ENCODE data around the gene PRPF39. TPM values are rescaled to one million over a fixed set of nuclear protein-coding genes. Genes with fewer than 3 reads are reported as not detected.
"Not testable (repeated sequence)": the region's sequence is repeated elsewhere in the genome, so short reads cannot be mapped to it uniquely, and the experiment has no call there.

The PRPF39 gene
- total RNA-seq, 5 donors from 2014 or later (not counting 1 experiment from before 2014, with no cell fraction given) = 54.4 to 62.5 (median 56.9) TPM

DNA sequence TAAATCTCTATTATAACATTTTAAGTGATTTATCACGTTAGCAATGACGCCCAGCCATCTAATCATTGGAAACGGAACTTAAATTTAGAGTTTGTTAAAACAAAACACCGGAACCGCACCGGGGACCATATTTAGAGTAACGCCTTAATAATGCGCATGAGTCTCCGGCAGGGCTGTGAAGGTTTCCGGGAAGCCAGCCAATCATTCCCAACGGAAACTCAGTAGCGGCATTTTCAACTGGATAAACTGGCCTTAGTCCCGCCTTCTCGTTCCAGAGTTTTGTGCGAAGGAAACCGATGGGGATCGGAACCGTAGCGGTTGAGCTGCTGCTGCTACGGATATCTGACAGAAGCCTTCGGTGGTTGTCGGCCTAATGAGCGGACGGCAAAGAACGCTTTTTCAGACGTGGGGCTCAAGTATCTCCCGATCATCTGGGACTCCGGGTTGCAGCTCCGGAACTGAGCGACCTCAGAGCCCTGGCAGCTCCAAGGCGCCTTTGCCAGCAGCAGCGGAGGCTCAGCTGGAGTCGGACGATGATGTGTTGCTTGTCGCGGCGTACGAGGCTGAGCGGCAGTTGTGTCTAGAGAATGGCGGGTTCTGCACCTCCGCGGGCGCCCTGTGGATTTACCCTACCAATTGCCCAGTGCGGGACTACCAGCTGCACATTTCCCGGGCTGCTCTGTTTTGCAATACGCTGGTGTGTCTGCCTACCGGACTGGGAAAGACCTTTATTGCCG is 51.9 kb downstream of the PRPF39 start, which contains the start of gene FANCM:
FANCM (plus strand) TSS at position 272 of the 737 bp plus-strand sequence; CDS start at position 374, 102 bp downstream.
- peaks cover 19 to 29% of the 10 kb centered on the region in 2 experiments for H3K4me1 ChIP-seq (ENCODE audit: control insufficient read depth in 1 of 2, extremely low read depth in 1 of 2, insufficient read depth in 2 of 2, low read length in 2 of 2)
- no peaks in the 10 kb centered on the region for H3K27me3 ChIP-seq (replicated peaks in 1 of 2; ENCODE audit: control insufficient read depth in 2 of 2, extremely low read depth in 1 of 2, insufficient read depth in 2 of 2, low read length in 1 of 2)
- ATAC-seq (replicated peaks in 1 of 4) (peak; percentile 53 to 61 (median 55)), DNase-seq (peak; percentile 60 to 96 (median 85))
- H3K4me3 Mint-ChIP-seq = peak within 1 kb of the TSS; percentile 96 to 99 (median 98)
- no peaks in the 10 kb centered on the region for H3K9me3 Mint-ChIP-seq
- CTCF ChIA-PET = interaction anchor here (0.6 to 2.7 kb wide), 4 partner anchors 11 to 178 kb away, joined by 4 to 16 read pairs (median 6); partner anchors contain the start of genes KLHL28 (in 1 of the 2), MIS18BP1 (in 1 of the 2) and TOGARAM1 (in 1 of the 2)
- H3K4me1 Mint-ChIP-seq = peaks cover 52 to 54% (median 53%) of the 10 kb centered on the region in 3 donors
- peak within 1 kb of the TSS; percentile 97 to 99 for H3K27ac Mint-ChIP-seq
- POLR2A ChIA-PET = interaction anchor here (0.5 to 1.2 kb wide), 4 partner anchors 16 to 239 kb away, joined by 3 to 6 read pairs (median 4); partner anchors contain the start of genes KLHL28 (in 1 of the 2), MIS18BP1 (in 1 of the 2) and TOGARAM1 (in 1 of the 2)
- H3K9me3 ChIP-seq = no peaks in the 10 kb centered on the region
- H3K4me3 ChIP-seq (ENCODE audit: control insufficient read depth in 1 of 2, extremely low read depth in 1 of 2, low read length in 1 of 2) = peak within 1 kb of the TSS; percentile 76 to 94
- H3K27me3 Mint-ChIP-seq = no peaks in the 10 kb centered on the region
- under 1% methylated on average over 45 of the region's 48 CpGs for WGBS (ENCODE audit: insufficient coverage)
- peak within 1 kb of the TSS; percentile 92 for H3K27ac ChIP-seq (ENCODE audit: low read length)
- no peaks in the 10 kb centered on the region for H3K36me3 ChIP-seq (ENCODE audit: control insufficient read depth in 2 of 2, extremely low read depth in 1 of 2, insufficient read depth in 1 of 2, low read length in 1 of 2)
- no peaks in the 10 kb centered on the region for H3K36me3 Mint-ChIP-seq

DNA sequence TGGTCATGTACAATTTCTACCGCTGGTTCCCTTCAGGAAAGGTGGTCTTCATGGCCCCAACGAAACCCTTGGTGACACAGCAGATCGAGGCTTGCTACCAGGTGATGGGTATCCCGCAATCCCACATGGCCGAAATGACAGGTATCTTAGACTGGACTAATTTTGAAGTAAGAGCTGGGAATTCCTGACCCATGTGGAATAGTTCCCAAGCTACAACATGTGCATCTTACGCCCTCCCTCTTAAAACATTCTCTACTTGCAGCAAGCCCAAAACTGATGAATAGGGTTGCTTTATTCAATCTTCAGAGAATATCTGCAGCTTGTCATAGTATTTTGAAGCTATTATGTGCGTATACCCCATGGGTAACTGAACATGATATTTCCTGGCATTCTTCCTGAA is 52.5 kb downstream of the PRPF39 start:
- no peaks in the 10 kb centered on the region for H3K9me3 ChIP-seq
- H3K4me1 ChIP-seq (ENCODE audit: control insufficient read depth in 1 of 2, extremely low read depth in 1 of 2, insufficient read depth in 2 of 2, low read length in 2 of 2) = peaks cover 17 to 29% of the 10 kb centered on the region in 2 experiments
- Mint-ChIP-seq H3K4me1 (peaks cover 49 to 53% (median 51%) of the 10 kb centered on the region in 3 donors), H3K4me3 (peak overlapping the region; percentile 96 to 99 (median 98)), H3K9me3 (no peaks in the 10 kb centered on the region), H3K36me3 (no peaks in the 10 kb centered on the region), H3K27me3 (no peaks in the 10 kb centered on the region), H3K27ac (peak overlapping the region; percentile 97 to 99)
- WGBS (ENCODE audit: insufficient coverage) = 3% methylated on average over 5 of the region's 7 CpGs
- no peak for DNase-seq
- ChIA-PET POLR2A (interaction anchor here (0.5 to 0.8 kb wide), 2 partner anchors 15 to 116 kb away, joined by 3 to 4 read pairs; partner anchors contain the start of gene MIS18BP1 (in 1 of the 2)), CTCF (interaction anchor here (0.6 to 2.7 kb wide), 4 partner anchors 11 to 174 kb away, joined by 3 to 16 read pairs (median 6); partner anchors contain the start of genes KLHL28 (in 1 of the 2), MIS18BP1 (in 1 of the 2), PRPF39 (in 1 of the 2) and TOGARAM1 (in 1 of the 2))
- peak overlapping the region; percentile 76 to 94 for H3K4me3 ChIP-seq (ENCODE audit: control insufficient read depth in 1 of 2, extremely low read depth in 1 of 2, low read length in 1 of 2)
- no peaks in the 10 kb centered on the region for H3K36me3 ChIP-seq (ENCODE audit: control insufficient read depth in 2 of 2, extremely low read depth in 1 of 2, insufficient read depth in 1 of 2, low read length in 1 of 2)
- H3K27ac ChIP-seq (ENCODE audit: low read length) = no peak overlapping the region
- no peaks in the 10 kb centered on the region for H3K27me3 ChIP-seq (replicated peaks in 1 of 2; ENCODE audit: control insufficient read depth in 2 of 2, extremely low read depth in 1 of 2, insufficient read depth in 2 of 2, low read length in 1 of 2)
- ATAC-seq (replicated peaks in 1 of 4) = no peak

DNA sequence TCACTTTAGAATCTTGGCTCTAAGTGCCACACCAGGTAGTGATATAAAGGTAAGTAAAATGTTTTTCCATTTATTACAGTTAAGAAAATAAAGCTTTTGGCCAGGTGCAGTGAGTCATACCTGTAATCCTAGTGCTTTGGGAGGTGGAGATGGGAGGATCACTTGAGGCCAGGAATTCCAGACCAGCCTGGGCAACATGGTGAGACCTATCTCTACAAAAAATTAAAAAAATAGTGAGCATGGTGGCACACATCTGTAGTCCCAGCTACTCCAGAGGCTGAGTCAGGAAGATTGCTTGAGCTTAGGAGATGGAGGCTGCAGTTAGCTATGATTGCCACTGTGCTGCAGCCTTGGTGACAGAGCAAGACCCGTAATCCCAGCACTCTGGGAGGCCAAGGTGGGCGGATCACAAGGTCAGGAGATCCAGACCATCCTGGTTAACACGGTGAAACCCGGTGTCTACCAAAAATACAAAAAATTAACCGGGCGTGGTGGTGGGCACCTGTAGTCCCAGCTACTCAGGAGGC is 56.8 kb downstream of the PRPF39 start:
- DNase-seq = no peak
- H3K4me1 ChIP-seq (ENCODE audit: control insufficient read depth in 1 of 2, extremely low read depth in 1 of 2, insufficient read depth in 2 of 2, low read length in 2 of 2) = peaks cover 7 to 22% of the 10 kb centered on the region in 2 experiments
- Mint-ChIP-seq H3K9me3 (no peaks in the 10 kb centered on the region), H3K4me3 (no peak overlapping the region), H3K27ac (no peak overlapping the region), H3K4me1 (peaks cover 31 to 35% (median 32%) of the 10 kb centered on the region in 3 donors), H3K27me3 (no peaks in the 10 kb centered on the region), H3K36me3 (peaks cover 13% of the 10 kb centered on the region)
- H3K36me3 ChIP-seq (ENCODE audit: control insufficient read depth in 2 of 2, extremely low read depth in 1 of 2, insufficient read depth in 1 of 2, low read length in 1 of 2) = no peaks in the 10 kb centered on the region
- WGBS (ENCODE audit: insufficient coverage) = 96% methylated on average over 4 of the region's 6 CpGs
- no peaks in the 10 kb centered on the region for H3K9me3 ChIP-seq
- no peak overlapping the region for H3K27ac ChIP-seq (ENCODE audit: low read length)
- no peak for ATAC-seq (replicated peaks in 1 of 4)
- no peaks in the 10 kb centered on the region for H3K27me3 ChIP-seq (replicated peaks in 1 of 2; ENCODE audit: control insufficient read depth in 2 of 2, extremely low read depth in 1 of 2, insufficient read depth in 2 of 2, low read length in 1 of 2)
- no peak overlapping the region for H3K4me3 ChIP-seq (ENCODE audit: control insufficient read depth in 1 of 2, extremely low read depth in 1 of 2, low read length in 1 of 2)
- ChIA-PET CTCF (interaction anchor here in 1 of 2 donors (0.7 kb wide), 1 partner anchor 102 kb away, joined by 3 read pairs; no protein-coding TSS in a partner anchor), POLR2A (interaction anchor here in 1 of 2 donors (0.6 kb wide), 1 partner anchor 8 kb away, joined by 4 read pairs; no protein-coding TSS in a partner anchor)

DNA sequence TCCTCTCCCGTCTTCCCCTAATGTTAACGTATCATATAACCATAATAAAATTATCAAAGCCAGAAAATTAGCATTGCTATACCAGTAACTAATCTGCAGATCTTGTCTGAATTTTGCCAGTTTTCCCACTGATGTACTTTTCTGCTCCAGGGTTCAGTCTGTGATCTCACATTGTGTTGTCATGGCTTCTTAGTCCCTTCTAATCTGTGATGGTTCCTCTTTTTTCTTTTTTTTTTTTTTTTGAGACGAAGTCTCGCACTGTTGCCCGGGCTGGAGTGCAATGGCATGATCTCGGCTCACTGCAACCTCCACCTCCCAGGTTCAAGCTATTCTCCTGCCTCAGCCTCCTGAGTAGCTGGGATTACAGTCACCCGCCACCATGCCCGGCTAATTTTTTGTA is 58.2 kb downstream of the PRPF39 start:
- H3K4me3 Mint-ChIP-seq, POLR2A ChIA-PET: not testable (repeated sequence)
- WGBS (ENCODE audit: insufficient coverage) = 100% methylated on average over 1 of the region's 8 CpGs

DNA sequence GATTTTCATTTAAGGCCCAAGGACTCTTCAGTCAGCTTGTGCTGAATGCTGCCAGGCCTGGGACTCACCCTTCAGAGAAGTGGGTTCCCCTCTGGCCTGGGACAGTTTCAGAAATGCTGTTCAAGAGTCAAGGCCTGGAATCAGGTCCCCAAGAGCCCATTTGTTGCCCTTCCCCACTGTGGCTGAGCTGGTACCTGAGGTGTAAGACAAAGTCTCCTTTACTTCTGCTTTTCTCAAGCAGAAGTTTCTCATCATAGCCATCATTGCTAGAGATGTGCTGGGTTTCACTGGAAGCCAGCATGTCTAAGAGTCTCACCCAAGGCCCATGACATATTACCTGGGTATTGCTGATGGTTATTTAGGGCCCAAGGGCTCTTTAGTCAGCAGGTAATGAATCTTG is 60.7 kb downstream of the PRPF39 start:
- CTCF ChIA-PET = no interaction called here

More for the DNA sequence above, 58.2 kb downstream of the PRPF39 start:
- Mint-ChIP-seq H3K36me3 (peaks cover 13% of the 10 kb centered on the region), H3K4me1 (peaks cover 19 to 23% (median 21%) of the 10 kb centered on the region in 3 donors)
- H3K4me3 ChIP-seq (ENCODE audit: control insufficient read depth in 1 of 2, extremely low read depth in 1 of 2, low read length in 1 of 2); DNase-seq; H3K27ac Mint-ChIP-seq; H3K36me3 ChIP-seq (ENCODE audit: control insufficient read depth in 2 of 2, extremely low read depth in 1 of 2, insufficient read depth in 1 of 2, low read length in 1 of 2); H3K9me3 ChIP-seq; H3K9me3 Mint-ChIP-seq; ATAC-seq (replicated peaks in 1 of 4); H3K27ac ChIP-seq (ENCODE audit: low read length); H3K27me3 Mint-ChIP-seq; H3K27me3 ChIP-seq (replicated peaks in 1 of 2; ENCODE audit: control insufficient read depth in 2 of 2, extremely low read depth in 1 of 2, insufficient read depth in 2 of 2, low read length in 1 of 2): not testable (repeated sequence)
- CTCF ChIA-PET = interaction anchor here in 1 of 2 donors (0.7 kb wide), 1 partner anchor 16 kb away, joined by 4 read pairs; no protein-coding TSS in a partner anchor
- peaks cover 0 to 13% of the 10 kb centered on the region in 2 experiments for H3K4me1 ChIP-seq (ENCODE audit: control insufficient read depth in 1 of 2, extremely low read depth in 1 of 2, insufficient read depth in 2 of 2, low read length in 2 of 2)

DNA sequence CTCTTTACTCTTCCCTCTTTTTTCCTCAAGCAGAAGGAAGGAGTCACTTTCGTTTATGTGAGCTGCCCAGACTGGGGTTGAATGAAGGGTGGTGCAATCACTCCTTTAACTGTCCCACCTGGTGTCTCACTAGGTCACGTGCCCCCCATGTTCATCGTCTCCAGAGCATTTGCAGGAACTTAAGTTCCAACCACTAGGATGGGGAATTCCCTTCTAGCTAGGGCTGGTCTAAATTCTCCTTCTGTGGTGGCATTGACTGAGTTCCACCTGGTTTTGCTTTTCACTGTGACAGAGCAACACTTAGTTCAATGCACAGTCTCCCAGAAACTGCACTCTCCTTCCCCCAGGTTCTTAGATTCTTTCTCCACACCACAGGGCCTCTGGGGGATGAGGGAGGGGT is 61.3 kb downstream of the PRPF39 start:
- Histone ChIP-seq H3K4me1 (ENCODE audit: control insufficient read depth in 1 of 2, extremely low read depth in 1 of 2, insufficient read depth in 2 of 2, low read length in 2 of 2) (no peaks in the 10 kb centered on the region), H3K4me3 (ENCODE audit: control insufficient read depth in 1 of 2, extremely low read depth in 1 of 2, low read length in 1 of 2) (no peak overlapping the region), H3K36me3 (ENCODE audit: control insufficient read depth in 2 of 2, extremely low read depth in 1 of 2, insufficient read depth in 1 of 2, low read length in 1 of 2) (peaks cover 0 to 6% of the 10 kb centered on the region in 2 donors), H3K27me3 (replicated peaks in 1 of 2; ENCODE audit: control insufficient read depth in 2 of 2, extremely low read depth in 1 of 2, insufficient read depth in 2 of 2, low read length in 1 of 2) (no peaks in the 10 kb centered on the region), H3K9me3 (no peaks in the 10 kb centered on the region), H3K27ac (ENCODE audit: low read length) (no peak overlapping the region)
- Mint-ChIP-seq H3K27ac (no peak overlapping the region), H3K36me3 (peaks cover 19% of the 10 kb centered on the region), H3K4me3 (no peak overlapping the region), H3K9me3 (no peaks in the 10 kb centered on the region), H3K4me1 (peaks cover 6 to 7% (median 6%) of the 10 kb centered on the region in 3 donors), H3K27me3 (no peaks in the 10 kb centered on the region)
- no CpG with 5 or more reads among the region's 3 CpGs for WGBS (ENCODE audit: insufficient coverage)
- POLR2A ChIA-PET = no interaction called here
- CTCF ChIA-PET = no interaction called here
- ATAC-seq (replicated peaks in 1 of 4) (no peak), DNase-seq (no peak)

More for the DNA sequence above, 60.7 kb downstream of the PRPF39 start:
- Histone ChIP-seq H3K9me3 (no peaks in the 10 kb centered on the region), H3K4me3 (ENCODE audit: control insufficient read depth in 1 of 2, extremely low read depth in 1 of 2, low read length in 1 of 2) (no peak overlapping the region), H3K27me3 (replicated peaks in 1 of 2; ENCODE audit: control insufficient read depth in 2 of 2, extremely low read depth in 1 of 2, insufficient read depth in 2 of 2, low read length in 1 of 2) (no peaks in the 10 kb centered on the region), H3K27ac (ENCODE audit: low read length) (no peak overlapping the region), H3K4me1 (ENCODE audit: control insufficient read depth in 1 of 2, extremely low read depth in 1 of 2, insufficient read depth in 2 of 2, low read length in 2 of 2) (no peaks in the 10 kb centered on the region), H3K36me3 (ENCODE audit: control insufficient read depth in 2 of 2, extremely low read depth in 1 of 2, insufficient read depth in 1 of 2, low read length in 1 of 2) (peaks cover 0 to 4% of the 10 kb centered on the region in 2 donors)
- Mint-ChIP-seq H3K9me3 (no peaks in the 10 kb centered on the region), H3K4me1 (peaks cover 6 to 8% (median 7%) of the 10 kb centered on the region in 3 donors), H3K27me3 (no peaks in the 10 kb centered on the region), H3K27ac (no peak overlapping the region), H3K36me3 (peaks cover 16% of the 10 kb centered on the region), H3K4me3 (no peak overlapping the region)
- POLR2A ChIA-PET = no interaction called here
- no peak for DNase-seq
- no peak for ATAC-seq (replicated peaks in 1 of 4)
